HCT116 (cell line): Measurements from ENCODE around the gene COL23A1. TPM values are rescaled to one million over a fixed set of nuclear protein-coding genes. Genes with fewer than 3 reads are reported as not detected.

Experiments used
- ATAC-seq: fragments of 200-7000 bp; cut with Tn5 transposase; 2 replicates; pipeline ENCODE4 v1.9.1; 2020; ENCODE audit warnings: mild to moderate bottlenecking, moderate library complexity
- BruUV-seq: library from RNA; stranded (reverse); fragments of 400-500 nt; replicated peaks from 2 replicates; lab custom pipeline; 2021; lab: Mats Ljungman, UMichigan
- CTCF ChIA-PET: fragments of 300-600 bp; sonication (Branson Sonifier 250); formaldehyde crosslinking; loops from one replicate; lab custom pipeline; 2021; ENCODE audit warnings: antibody characterized with exemption; lab: Charles Lee
- POLR2A ChIA-PET: fragments of 300-600, 350-600 bp; sonication (Branson Sonifier 250); formaldehyde crosslinking; loops from one replicate; lab custom pipeline; 2021; ENCODE audit warnings: antibody characterized with exemption; lab: Charles Lee
- RAD21 ChIA-PET, 2 experiments: fragments of 300-600 bp; sonication (Branson Sonifier 250); formaldehyde crosslinking; loops; one replicate each; lab custom pipeline; 2023; ENCODE audit warnings: low total read pairs in 2 of 2; ENCODE audit not compliant: uncharacterized antibody in 2 of 2, unreplicated experiment in 2 of 2, low non-redundant PET in 1 of 2; lab: Charles Lee
- DNase-seq: peaks from one replicate; pipeline ENCODE4 v3.0.0-alpha.2; 2010; ENCODE audit warnings: low read depth, low spot score
- H2AFZ ChIP-seq: fragments of 200-600 bp; shearing (Covaris generic), sonication (generic); 2 replicates; pipeline ENCODE4 v1.6.1; 2017; ENCODE audit warnings: low read depth, mixed run types, mixed read lengths, antibody characterized with exemption, low read length; ENCODE audit not compliant: poor library complexity, severe bottlenecking
- H3K27ac ChIP-seq: 2 replicates; pipeline ENCODE4 v1.5.1; 2012; ENCODE audit warnings: low read depth, low read length
- H3K27me3 ChIP-seq: fragments of 200-600 bp; sonication (generic); 2 replicates; pipeline ENCODE4 v1.6.1; 2016; ENCODE audit warnings: mixed run types, low read length, mixed read lengths; ENCODE audit not compliant: insufficient read depth
- H3K36me3 ChIP-seq, 2 experiments: fragments of 200-500 bp in 1 of 2; fragments of 200-600 bp in 1 of 2; sonication (Bioruptor generic) in 1 of 2; sonication (generic) in 1 of 2; 2 replicates each; pipeline versions ENCODE4 v1.5.1 to v1.6.1; 2014 to 2016; ENCODE audit warnings: low read length in 2 of 2, inconsistent platforms in 1 of 2, mixed read lengths in 1 of 2, mixed run types in 1 of 2; ENCODE audit not compliant: insufficient read depth in 2 of 2, control insufficient read depth in 1 of 2
- H3K4me1 ChIP-seq, 2 experiments: fragments of 200-600 bp in 1 of 2; sonication (generic) in 1 of 2; 2 replicates each; pipeline versions ENCODE4 v1.5.1 to v1.6.1; 2012 to 2017; ENCODE audit warnings: low read length in 2 of 2, inconsistent platforms in 1 of 2, mild to moderate bottlenecking in 1 of 2, mixed read lengths in 1 of 2, mixed run types in 1 of 2, moderate library complexity in 1 of 2; ENCODE audit not compliant: insufficient read depth in 2 of 2, control insufficient read depth in 1 of 2
- H3K4me2 ChIP-seq: fragments of 200-600 bp; sonication (generic); 2 replicates; pipeline ENCODE4 v1.6.1; 2017; ENCODE audit warnings: mixed run types, low read length, mixed read lengths
- H3K4me3 ChIP-seq, 2 experiments: fragments of 200-600 bp in 1 of 2; sonication (generic) in 1 of 2; replicated peaks in 1 of 2; 2 replicates each; pipeline ENCODE4 v1.5.1; 2011 to 2016; ENCODE audit warnings: low read length in 2 of 2, control low read depth in 1 of 2, low read depth in 1 of 2, mild to moderate bottlenecking in 1 of 2, mixed read lengths in 1 of 2, mixed run types in 1 of 2
- H3K79me2 ChIP-seq: fragments of 200-600 bp; sonication (generic); 2 replicates; pipeline ENCODE4 v1.6.1; 2017; ENCODE audit warnings: mild to moderate bottlenecking, mixed run types, low read length, moderate library complexity, mixed read lengths; ENCODE audit not compliant: insufficient read depth
- H3K9ac ChIP-seq: fragments of 200-600 bp; sonication (generic); 2 replicates; pipeline ENCODE4 v1.6.1; 2016; ENCODE audit warnings: low read length, mixed read lengths
- H3K9me2 ChIP-seq: fragments of 200-600 bp; sonication (generic), shearing (Covaris generic); 2 replicates; pipeline ENCODE4 v1.6.1; 2017; ENCODE audit warnings: mixed run types, mild to moderate bottlenecking, moderate library complexity; ENCODE audit not compliant: insufficient read depth
- H3K9me3 ChIP-seq, 2 experiments: fragments of 200-500 bp in 1 of 2; fragments of 200-600 bp in 1 of 2; sonication (Bioruptor generic) in 1 of 2; sonication (generic) in 1 of 2; 2 replicates each; pipeline ENCODE4 v1.6.1; 2014 to 2017; ENCODE audit warnings: low read length in 2 of 2, mixed read lengths in 2 of 2, inconsistent platforms in 1 of 2, low read depth in 1 of 2, mild to moderate bottlenecking in 1 of 2, mixed run types in 1 of 2, moderate library complexity in 1 of 2; ENCODE audit not compliant: control insufficient read depth in 1 of 2, insufficient read depth in 1 of 2
- H4K20me1 ChIP-seq: fragments of 200-600 bp; sonication (generic), shearing (Covaris generic); 2 replicates; pipeline ENCODE4 v1.6.1; 2017; ENCODE audit warnings: mixed run types, mild to moderate bottlenecking, moderate library complexity; ENCODE audit not compliant: insufficient read depth
- CBX3 ChIP-seq: IDR thresholded peaks from 2 replicates; pipeline ENCODE4 v1.6.1; 2012; ENCODE audit warnings: low read depth
- CTCF ChIP-seq, 3 experiments: fragments of 200-600 bp in 1 of 3; sonication (generic) in 1 of 3; IDR thresholded peaks in 2 of 3; conservative IDR thresholded peaks in 1 of 3; 2 replicates each; pipeline ENCODE4 v1.5.1; 2012 to 2017; ENCODE audit warnings: low read depth in 2 of 3, low read length in 2 of 3, antibody characterized with exemption in 1 of 3, borderline replicate concordance in 1 of 3, control low read depth in 1 of 3, mild to moderate bottlenecking in 1 of 3, mixed read lengths in 1 of 3, mixed run types in 1 of 3, moderate library complexity in 1 of 3; ENCODE audit not compliant: insufficient read depth in 1 of 3
- EGR1 ChIP-seq: IDR thresholded peaks from 2 replicates; pipeline ENCODE4 v1.6.1; 2012; ENCODE audit warnings: low read depth
- FOSL1 ChIP-seq: IDR thresholded peaks from 2 replicates; pipeline ENCODE4 v1.6.1; 2012; ENCODE audit warnings: low read depth
- MAX ChIP-seq: IDR thresholded peaks from 2 replicates; pipeline ENCODE4 v1.6.1; 2012
- REST ChIP-seq: IDR thresholded peaks from 2 replicates; pipeline ENCODE4 v1.6.1; 2012; ENCODE audit warnings: low read depth
- SIN3A ChIP-seq: IDR thresholded peaks from 2 replicates; pipeline ENCODE4 v1.6.1; 2012; ENCODE audit warnings: low read depth
- SP1 ChIP-seq: IDR thresholded peaks from 2 replicates; pipeline ENCODE4 v1.6.1; 2012; ENCODE audit warnings: low read depth
- SRF ChIP-seq: IDR thresholded peaks from 2 replicates; pipeline ENCODE4 v1.6.1; 2012; ENCODE audit warnings: low read depth
- intact Hi-C: fragments of 100-400 bp; cut with micrococcal nuclease; formaldehyde crosslinking; loops from 2 replicates; pipeline ENCODE4 v1.10.0; 2022
- total RNA-seq: library from RNA; stranded (reverse); gene quantifications from one replicate; pipeline ENCODE4 v1.2.1, GENCODE V29; 2021; ENCODE audit not compliant: unreplicated experiment

Gene COL23A1
- total RNA-seq, 1 experiment from 2014 or later: not detected

- TF ChIP-seq EGR1 (no peak), SP1 (no peak), REST (no peak), MAX (no peak), FOSL1 (no peak), CTCF (IDR thresholded peaks at IDR 0.05 in 2 of 3, conservative IDR thresholded peaks at IDR 0.05 in 1 of 3; ENCODE audit: borderline replicate concordance in 1 of 3, insufficient read depth in 1 of 3, low read depth in 2 of 3, low read length in 2 of 3) (no peak), SIN3A (no peak), SRF (no peak), CBX3 (no peak)
- intact Hi-C loops: no loop called here
- no peak overlapping the region for H3K9ac ChIP-seq
- H3K79me2 ChIP-seq: no peaks in the 10 kb centered on the region
- H3K9me2 ChIP-seq: no peaks in the 10 kb centered on the region
- no peak overlapping the region for H3K4me3 ChIP-seq
- H3K27me3 ChIP-seq: no peaks in the 10 kb centered on the region
- BruUV-seq: no TSS peak
- no peaks in the 10 kb centered on the region for H3K36me3 ChIP-seq
- ChIA-PET CTCF (no interaction called here), POLR2A (no interaction called here), RAD21 (no interaction called here)
- no peaks in the 10 kb centered on the region for H4K20me1 ChIP-seq
- no peak overlapping the region for H2AFZ ChIP-seq
- ATAC-seq: no peak
- no peaks in the 10 kb centered on the region for H3K4me1 ChIP-seq
- H3K4me2 ChIP-seq: no peak overlapping the region
- no peak for DNase-seq
- H3K9me3 ChIP-seq: no peaks in the 10 kb centered on the region
- no peak overlapping the region for H3K27ac ChIP-seq
These were observed 152.7 kb downstream of the COL23A1 start for GRCh38 chr5:178437386-178438075.
